ENCODE results near the gene ESX1. TPM values are rescaled to one million over a fixed set of nuclear protein-coding genes. Genes with fewer than 3 reads are reported as not detected.
"Not testable (repeated sequence)": the region's sequence is repeated elsewhere in the genome, so short reads cannot be mapped to it uniquely, and the experiment has no call there.

The ESX1 gene
- total and polyA plus RNA-seq, 2 of the 4 experiments (the other 2 are of a cell fraction), result not detected

GRCh38 chrX:104230060-104230459 lies 24.7 kb downstream of the ESX1 start:
- H3K4me2 ChIP-seq (ENCODE audit: low read depth, low read length); H2AFZ ChIP-seq (replicated peaks; ENCODE audit: low read length, poor library complexity); H4K8ac ChIP-seq (ENCODE audit: low read depth in 2 of 2, low read length in 2 of 2); BruUV-seq (replicated peaks); H3K9me3 ChIP-seq (ENCODE audit: control insufficient read depth, insufficient read depth, low read length); H3K27me3 ChIP-seq (ENCODE audit: control insufficient read depth, insufficient read depth, low read length); intact Hi-C loops (cut with micrococcal nuclease); H2BK15ac ChIP-seq (ENCODE audit: low read depth, low read length); H3K79me1 ChIP-seq (ENCODE audit: low read depth in 1 of 2, low read length in 2 of 2); POLR2A ChIA-PET (ENCODE audit: unreplicated experiment); H3K56ac ChIP-seq (ENCODE audit: extremely low read depth, insufficient read depth, low read length); H4K5ac ChIP-seq (ENCODE audit: low read depth, low read length); H3K9me1 ChIP-seq (ENCODE audit: insufficient read depth, low read length); H4K20me1 ChIP-seq (ENCODE audit: insufficient read depth, low read length); ATAC-seq (ENCODE audit: low read depth); H3K14ac ChIP-seq (replicated peaks; ENCODE audit: low read depth, low read length); H3K23ac ChIP-seq (ENCODE audit: low read depth, low read length); H2AK9ac ChIP-seq (replicated peaks; ENCODE audit: low read depth, low read length, poor library complexity); H3K9ac ChIP-seq (ENCODE audit: low read depth, low read length); H3K4me1 ChIP-seq (ENCODE audit: control insufficient read depth, insufficient read depth, low read length); H3K4ac ChIP-seq (ENCODE audit: low read depth, low read length); dilution Hi-C loops (cut with HindIII; ENCODE audit: low sequenced_read_pairs, unreplicated experiment); H3K27ac ChIP-seq (ENCODE audit: insufficient read depth, low read length); H2BK20ac ChIP-seq (ENCODE audit: low read depth, low read length); H3K4me3 ChIP-seq (ENCODE audit: insufficient read depth, low read depth, low read length); H2BK5ac ChIP-seq (ENCODE audit: low read depth, low read length, poor library complexity, severe bottlenecking); DNase-seq; H4K91ac ChIP-seq (ENCODE audit: insufficient read depth, low read depth, low read length); CTCF ChIA-PET; in situ Hi-C loops (cut with MboI; ENCODE audit: low sequenced_read_pairs); H2BK120ac ChIP-seq (ENCODE audit: low read depth, low read length); H3K18ac ChIP-seq (ENCODE audit: low read depth, low read length); H3K36me3 ChIP-seq (ENCODE audit: control insufficient read depth, insufficient read depth, low read length); H2AK5ac ChIP-seq (ENCODE audit: low read depth, low read length): not testable (repeated sequence)
- 100% methylated on average over 3 of the region's 10 CpGs; no CpG with 5 or more reads in 1 of the 2 experiments for WGBS, 2 experiments (ENCODE audit: extremely low coverage in 2 of 2, insufficient read length in 1 of 2)

Data from IMR-90 (cell line).